ENCODE data around the gene AHCY. TPM values are rescaled to one million over a fixed set of nuclear protein-coding genes. Genes with fewer than 3 reads are reported as not detected.

The AHCY gene
- polyA plus RNA-seq, 2 donors = 113 to 147 TPM

GRCh38 chr20:34232494-34233087, 70.6 kb downstream of the AHCY start:
- no peaks in the 10 kb centered on the region for H3K27me3 ChIP-seq (ENCODE audit: control insufficient read depth in 1 of 2, insufficient read depth in 2 of 2, low read length in 2 of 2)

GRCh38 chr20:34231634-34232033, 71.5 kb downstream of the AHCY start:
- no peaks in the 10 kb centered on the region for H3K4me1 ChIP-seq (ENCODE audit: control insufficient read depth in 2 of 2, insufficient read depth in 2 of 2, low read length in 1 of 2)
- no peak overlapping the region for H3K4me3 ChIP-seq (ENCODE audit: low read depth in 1 of 2, low read length in 2 of 2)
- no peaks in the 10 kb centered on the region for H3K9me3 ChIP-seq (ENCODE audit: control insufficient read depth in 2 of 2, insufficient read depth in 1 of 2, low read depth in 1 of 2, low read length in 1 of 2)
- no peaks in the 10 kb centered on the region for H3K27me3 ChIP-seq (ENCODE audit: control insufficient read depth in 1 of 2, insufficient read depth in 2 of 2, low read length in 2 of 2)
- H3K27ac ChIP-seq (ENCODE audit: low read depth in 2 of 2, low read length in 1 of 2) = no peak overlapping the region
- H3K36me3 ChIP-seq (ENCODE audit: control insufficient read depth in 2 of 2, insufficient read depth in 2 of 2, low read length in 1 of 2) = no peaks in the 10 kb centered on the region

More at GRCh38 chr20:34232494-34233087, 70.6 kb downstream of the AHCY start:
- Histone ChIP-seq H3K4me1 (ENCODE audit: control insufficient read depth in 2 of 2, insufficient read depth in 2 of 2, low read length in 1 of 2) (no peaks in the 10 kb centered on the region), H3K9me3 (ENCODE audit: control insufficient read depth in 2 of 2, insufficient read depth in 1 of 2, low read depth in 1 of 2, low read length in 1 of 2) (no peaks in the 10 kb centered on the region), H3K4me3 (ENCODE audit: low read depth in 1 of 2, low read length in 2 of 2) (no peak overlapping the region), H3K36me3 (ENCODE audit: control insufficient read depth in 2 of 2, insufficient read depth in 2 of 2, low read length in 1 of 2) (no peaks in the 10 kb centered on the region), H3K27ac (ENCODE audit: low read depth in 2 of 2, low read length in 1 of 2) (no peak overlapping the region)
- WGBS, 2 donors = 91 to 92% methylated on average over 3 of the region's 3 CpGs

Other genes with a start within 250 kb of the AHCY start
- gene EIF2S2, start 191.1 kb downstream of the AHCY start, polyA plus RNA-seq = 10 to 100 TPM; 25.7 to 62.3 TPM
- gene ASIP, start 61.9 kb downstream of the AHCY start, polyA plus RNA-seq = under 1 TPM in 1 of 2 donors, not detected in 1; 0.07 TPM
- gene ITCH, start 59.9 kb upstream of the AHCY start, polyA plus RNA-seq = 10 to 100 TPM; 19.3 to 19.7 TPM
- 100 to 1,000 TPM; 140 to 189 TPM for gene DYNLRB1, start 213.1 kb upstream of the AHCY start, polyA plus RNA-seq